ENCODE measurements around the gene HPDL. TPM values are rescaled to one million over a fixed set of nuclear protein-coding genes. Genes with fewer than 3 reads are reported as not detected.
A peak's percentile ranks its signal among the peaks of the same experiment; 100 is the strongest.
"Not testable (repeated sequence)": the region's sequence is repeated elsewhere in the genome, so short reads cannot be mapped to it uniquely, and the experiment has no call there.

Gene HPDL
- total RNA-seq (2014; rRNA removed; shearing (Covaris generic)): not detected in 2 replicates
- not detected in 2 replicates for polyA plus RNA-seq (2015; cell fraction: cytosol; rRNA removed)
- not detected in 2 replicates for polyA plus RNA-seq (2015; cell fraction: nucleus; rRNA removed)

DNA sequence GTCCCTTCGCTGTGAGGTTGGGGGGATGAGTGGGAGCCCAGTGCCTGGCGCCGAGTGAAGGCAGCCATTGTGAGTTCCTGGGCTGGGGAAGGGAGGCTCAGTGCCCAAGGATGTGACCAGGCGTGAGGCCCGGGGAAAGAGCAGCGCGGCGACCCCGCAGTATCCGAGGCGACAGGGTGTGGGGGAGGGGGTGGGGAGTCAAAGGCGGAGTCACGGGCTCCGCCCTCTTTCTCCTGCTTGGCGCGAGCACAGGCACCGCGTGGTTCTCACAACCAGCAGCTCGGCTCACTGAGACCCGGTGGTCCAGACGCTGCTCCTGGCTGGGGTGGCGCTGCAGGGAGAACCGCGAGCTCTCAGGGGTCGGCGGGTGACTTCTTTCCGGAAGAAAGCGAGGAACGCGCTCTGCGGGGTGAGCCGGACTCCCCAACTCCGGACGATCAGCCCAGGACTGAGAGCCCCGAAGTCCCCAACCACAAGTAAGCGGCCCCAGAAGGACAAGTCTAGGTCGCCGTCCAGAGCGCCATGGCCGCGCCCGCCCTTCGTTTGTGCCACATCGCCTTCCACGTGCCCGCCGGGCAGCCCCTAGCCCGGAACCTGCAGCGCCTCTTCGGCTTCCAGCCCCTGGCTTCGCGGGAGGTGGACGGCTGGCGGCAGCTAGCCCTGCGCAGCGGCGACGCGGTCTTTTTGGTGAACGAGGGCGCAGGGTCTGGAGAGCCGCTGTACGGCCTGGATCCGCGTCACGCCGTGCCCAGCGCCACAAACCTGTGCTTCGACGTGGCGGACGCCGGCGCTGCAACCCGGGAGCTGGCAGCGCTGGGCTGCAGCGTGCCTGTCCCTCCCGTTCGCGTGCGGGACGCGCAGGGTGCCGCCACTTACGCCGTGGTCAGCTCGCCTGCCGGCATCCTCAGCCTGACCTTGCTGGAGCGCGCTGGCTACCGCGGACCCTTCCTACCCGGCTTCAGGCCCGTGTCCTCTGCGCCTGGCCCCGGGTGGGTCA lies at the start of gene HPDL:
HPDL (plus strand) TSS at position 269 of the 997 bp plus-strand sequence; CDS start at position 523, 254 bp downstream.
- no peak for DNase-seq (ENCODE audit: low read depth)

DNA sequence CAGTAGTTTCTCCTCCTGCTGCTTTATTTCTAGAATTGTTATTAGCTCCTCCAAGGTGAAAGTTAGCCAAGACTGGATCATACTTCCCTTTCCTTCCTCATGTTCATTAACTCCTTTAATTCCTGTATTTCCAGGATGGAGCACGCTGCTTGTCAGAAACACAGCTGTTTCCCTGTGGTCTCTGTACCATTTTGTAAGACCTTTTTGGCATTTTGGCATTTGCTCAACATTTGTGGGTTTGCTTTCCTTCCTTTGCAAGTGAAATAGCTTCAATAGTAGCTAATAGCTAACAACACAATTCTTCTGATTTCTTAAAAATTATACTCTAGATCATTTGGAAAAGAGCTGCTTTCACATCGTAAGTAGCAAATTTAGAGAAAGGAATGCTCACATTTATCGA lies 44.3 kb upstream of the HPDL start:
- DNase-seq (ENCODE audit: low read depth): no peak

DNA sequence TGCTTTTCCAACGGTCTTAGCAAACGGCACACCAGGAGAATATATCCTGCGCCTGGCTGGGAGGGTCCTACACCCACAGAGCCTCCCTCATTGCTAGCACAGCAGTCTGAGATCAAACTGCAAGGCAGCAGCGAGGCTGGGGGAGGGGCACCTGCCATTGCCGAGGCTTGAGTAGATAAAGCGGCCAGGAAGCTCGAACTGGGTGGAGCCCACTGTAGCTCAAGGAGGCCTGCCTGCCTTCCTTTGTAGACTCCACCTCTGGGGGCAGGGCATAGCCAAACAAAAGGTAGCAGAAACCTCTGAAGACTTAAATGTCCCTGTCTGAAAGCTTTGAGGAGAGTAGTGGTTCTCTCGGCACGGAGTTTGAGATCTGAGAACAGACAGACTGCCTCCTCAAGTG lies 41.8 kb upstream of the HPDL start:
- DNase-seq (ENCODE audit: low read depth): not testable (repeated sequence)

DNA sequence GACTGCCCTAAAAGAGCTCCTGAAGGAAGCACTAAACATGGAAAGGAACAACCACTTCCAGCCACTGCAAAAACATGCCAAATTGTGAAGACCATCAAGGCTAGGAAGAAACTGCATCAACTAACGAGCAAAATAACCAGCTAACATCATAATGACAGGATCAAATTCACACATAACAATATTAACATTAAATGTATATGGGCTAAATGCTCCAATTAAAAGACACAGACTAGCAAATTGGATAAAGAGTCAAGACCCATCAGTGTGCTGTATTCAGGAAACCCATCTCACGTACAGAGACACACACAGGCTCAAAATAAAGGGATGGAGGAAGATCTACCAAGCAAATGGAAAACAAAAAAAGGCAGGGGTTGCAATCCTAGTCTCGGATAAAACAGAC lies 40.2 kb upstream of the HPDL start:
- not testable (repeated sequence) for DNase-seq (ENCODE audit: low read depth)

DNA sequence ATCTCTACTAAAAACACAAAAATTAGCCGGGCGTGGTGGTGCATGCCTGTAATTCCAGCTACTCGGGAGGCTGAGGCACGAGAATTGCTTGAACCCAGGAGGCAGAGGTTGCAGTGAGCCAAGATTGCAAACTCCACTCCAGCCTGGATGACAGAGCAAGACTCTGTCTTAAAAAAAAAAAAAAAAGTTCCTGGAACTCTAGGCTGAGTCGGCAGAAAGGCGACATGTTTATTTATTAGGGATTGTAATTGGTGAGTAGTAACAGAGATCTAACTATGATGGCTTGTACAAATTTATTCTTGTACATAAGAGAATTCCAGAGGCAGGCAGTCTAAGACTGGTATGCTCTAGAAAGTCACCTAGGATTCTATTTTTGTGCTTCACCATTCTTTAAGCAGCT lies 35.7 kb upstream of the HPDL start:
- DNase-seq (ENCODE audit: low read depth): not testable (repeated sequence)

DNA sequence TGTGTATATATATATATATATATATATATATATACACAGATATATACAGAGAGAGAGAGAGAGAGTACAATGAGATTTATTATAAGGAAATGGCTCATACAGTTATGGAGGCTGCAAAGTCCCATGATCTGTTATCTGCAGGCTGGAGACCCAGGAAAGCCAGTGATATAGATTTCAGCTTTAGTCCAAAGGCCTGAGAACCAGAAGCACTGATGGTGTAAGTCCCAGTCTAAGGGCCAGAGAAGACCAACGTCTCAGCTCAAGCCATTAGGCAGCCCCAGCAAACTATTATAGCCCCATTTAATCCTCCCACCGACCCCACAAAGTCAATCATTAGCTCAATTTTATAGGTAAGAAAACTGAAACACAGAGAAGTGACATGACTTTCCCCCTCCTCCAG lies 35.0 kb upstream of the HPDL start:
- no peak for DNase-seq (ENCODE audit: low read depth)

DNA sequence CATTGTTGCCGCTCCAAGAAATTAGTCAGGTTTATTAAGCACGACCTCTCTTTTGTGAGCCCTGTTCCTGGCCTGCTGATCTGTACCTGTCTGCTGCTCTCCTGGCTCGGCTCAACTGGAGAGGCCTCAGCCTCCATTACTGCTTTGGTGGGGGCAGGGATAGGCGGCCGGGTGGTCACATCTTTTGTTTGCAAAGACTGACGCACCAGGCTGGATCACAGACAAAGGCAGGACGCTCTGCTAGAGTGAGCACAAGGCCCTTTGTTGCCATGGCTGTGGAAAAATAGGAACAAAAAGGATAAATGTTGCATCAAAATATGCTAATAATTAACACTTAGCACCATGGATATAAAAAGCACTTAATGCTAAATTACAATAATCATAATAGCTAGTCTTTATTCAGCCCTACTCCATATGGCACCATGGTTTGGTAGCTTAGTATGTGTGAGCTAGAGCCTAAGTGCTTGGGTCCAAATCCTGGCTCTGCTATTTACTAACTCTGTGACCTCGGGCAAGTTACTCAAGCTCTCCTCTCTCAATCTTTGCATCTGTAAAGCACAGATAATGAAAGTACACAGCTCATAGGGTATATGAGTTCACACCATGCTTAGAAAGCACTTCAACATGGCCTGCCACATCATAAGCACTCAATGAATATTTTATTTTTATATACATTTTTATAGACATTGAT lies 28.9 kb upstream of the HPDL start:
- no peak for DNase-seq (ENCODE audit: low read depth)

DNA sequence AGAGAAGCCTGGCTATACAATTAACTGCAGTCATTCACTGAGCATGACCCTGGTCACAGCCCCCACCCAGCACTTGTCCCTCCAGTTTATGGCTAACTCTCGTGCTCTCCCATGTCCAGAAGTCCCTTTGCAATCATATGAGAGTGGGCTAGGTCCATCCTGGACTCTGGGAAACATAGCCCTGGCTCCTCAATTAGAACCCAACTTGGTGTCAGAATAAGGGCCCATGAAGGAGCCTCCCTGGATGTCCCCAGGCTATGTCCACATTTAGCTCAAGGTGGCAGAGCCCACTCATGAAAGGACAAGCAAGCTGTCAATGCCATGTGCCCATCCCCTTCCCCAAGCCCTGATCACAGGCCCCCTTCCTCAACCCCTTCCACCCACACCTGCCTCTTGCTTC lies 27.4 kb upstream of the HPDL start:
- no peak for DNase-seq (ENCODE audit: low read depth)

DNA sequence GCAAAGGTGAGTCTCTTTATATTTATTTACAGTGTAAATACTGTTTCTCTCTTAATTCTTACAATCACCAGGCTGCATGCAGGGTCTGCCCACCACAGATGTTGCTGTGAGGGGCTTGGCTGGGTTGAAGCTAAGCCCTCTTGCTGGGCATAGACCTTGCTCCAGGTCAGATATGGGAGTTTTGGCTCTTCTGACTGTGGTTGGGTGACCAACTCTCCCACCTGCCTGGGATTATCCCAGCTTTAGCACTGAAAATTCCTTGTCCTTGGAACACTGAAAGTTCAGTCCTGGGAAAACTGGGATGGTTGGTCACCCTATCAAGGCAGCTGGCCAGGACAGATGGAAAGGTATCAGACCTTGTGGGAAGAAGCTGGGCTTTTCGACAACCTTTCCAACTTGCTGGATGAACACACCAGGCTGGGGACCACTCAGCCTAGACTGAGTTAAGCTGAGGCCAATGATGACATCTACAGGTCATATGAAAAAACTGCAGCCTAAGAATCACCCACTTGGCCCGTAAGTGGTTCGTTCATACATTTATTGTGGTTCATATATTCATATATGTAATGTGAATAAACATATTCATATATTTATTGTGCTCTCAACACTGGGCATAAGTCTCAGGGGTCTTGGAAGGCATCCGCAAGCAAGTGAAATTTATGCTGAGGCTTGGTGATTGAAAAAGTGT lies 26.6 kb upstream of the HPDL start:
- DNase-seq (ENCODE audit: low read depth): peak; percentile 63

DNA sequence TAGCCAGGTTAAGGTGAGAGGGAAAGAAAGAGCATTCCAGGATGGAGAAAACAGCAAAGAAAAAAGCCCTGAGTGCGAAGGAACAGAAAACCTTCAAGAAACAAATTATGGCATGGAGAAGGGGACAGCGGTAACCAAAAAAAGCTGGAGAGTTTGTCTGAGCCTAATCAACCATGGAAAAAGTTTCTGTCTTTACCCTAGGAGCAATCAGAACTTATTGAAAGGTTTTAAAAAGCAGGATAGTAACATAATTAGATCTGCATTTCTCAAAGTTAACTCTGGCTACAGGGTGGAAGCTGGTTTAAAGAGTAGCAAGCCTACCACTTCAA lies 26.1 kb upstream of the HPDL start:
- no peak for DNase-seq (ENCODE audit: low read depth)

DNA sequence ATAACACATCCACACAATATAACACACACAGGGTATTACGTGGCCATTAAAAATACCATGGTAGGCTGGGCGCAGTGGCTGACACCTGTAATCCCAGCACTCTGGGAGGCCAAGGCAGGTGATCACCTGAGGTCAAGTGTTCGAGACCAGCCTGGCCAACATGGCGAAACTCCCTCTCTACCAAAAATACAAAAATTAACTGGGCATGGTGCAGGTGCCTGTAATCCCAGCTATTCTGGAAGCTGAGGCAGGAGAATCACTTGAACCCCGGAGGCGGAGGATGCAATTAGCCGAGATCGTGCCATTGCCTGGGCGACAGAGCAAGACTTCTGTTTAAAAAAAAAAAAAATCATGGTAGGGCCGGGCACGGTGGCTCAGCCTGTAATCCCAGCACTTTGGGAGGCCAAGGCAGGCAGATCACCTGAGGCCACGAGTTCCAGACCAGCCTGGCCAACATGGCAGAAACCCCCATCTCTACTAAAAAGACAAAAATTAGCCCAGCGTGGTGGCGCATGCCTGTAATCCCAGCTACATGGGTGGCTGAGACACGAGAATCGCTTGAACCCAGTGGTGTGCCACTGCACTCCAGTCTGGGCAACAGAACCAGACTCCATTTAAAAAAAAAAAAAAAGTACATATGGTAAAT lies 24.1 kb upstream of the HPDL start:
- no peak for DNase-seq (ENCODE audit: low read depth)

DNA sequence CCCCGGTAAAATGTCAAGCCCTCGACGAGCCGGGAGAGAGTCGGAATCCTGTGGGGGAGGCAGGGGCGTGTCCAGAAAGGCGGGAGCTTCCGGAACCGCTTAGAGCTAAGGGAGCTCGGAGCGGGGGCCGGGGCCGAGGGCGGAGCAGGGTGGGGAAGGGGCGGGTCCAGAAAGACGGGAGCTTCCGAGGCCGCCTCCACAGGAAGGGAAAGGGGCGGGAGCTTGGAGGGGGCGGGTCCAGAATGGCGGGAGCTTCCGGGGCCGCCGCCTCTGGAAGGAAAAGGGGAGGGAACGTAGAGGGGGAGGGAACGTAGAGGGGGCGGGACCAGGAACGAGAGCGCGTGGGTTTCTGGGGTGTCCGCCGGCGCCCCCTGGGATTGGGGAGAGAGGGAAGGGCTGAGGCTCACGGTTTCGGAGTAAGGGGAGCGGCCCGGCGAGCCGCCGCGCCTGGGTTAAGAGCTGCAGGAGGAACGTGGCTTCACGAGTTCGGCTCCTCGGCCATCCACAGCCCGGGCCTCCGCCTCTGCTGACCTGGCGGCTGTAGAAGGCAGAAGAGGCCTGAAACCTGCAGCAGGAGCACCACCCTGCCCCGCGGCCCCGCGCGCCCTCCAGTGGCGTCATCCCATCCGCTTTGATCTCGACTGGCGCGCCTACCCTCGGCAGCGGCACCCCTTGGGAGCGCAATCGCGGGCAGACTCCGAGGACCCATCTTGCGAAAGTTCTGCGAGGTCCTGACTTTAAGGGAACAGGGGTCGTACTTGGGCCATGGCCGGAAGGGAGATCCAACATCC lies 23.0 kb upstream of the HPDL start:
- peak; percentile 91 for DNase-seq (ENCODE audit: low read depth)

DNA sequence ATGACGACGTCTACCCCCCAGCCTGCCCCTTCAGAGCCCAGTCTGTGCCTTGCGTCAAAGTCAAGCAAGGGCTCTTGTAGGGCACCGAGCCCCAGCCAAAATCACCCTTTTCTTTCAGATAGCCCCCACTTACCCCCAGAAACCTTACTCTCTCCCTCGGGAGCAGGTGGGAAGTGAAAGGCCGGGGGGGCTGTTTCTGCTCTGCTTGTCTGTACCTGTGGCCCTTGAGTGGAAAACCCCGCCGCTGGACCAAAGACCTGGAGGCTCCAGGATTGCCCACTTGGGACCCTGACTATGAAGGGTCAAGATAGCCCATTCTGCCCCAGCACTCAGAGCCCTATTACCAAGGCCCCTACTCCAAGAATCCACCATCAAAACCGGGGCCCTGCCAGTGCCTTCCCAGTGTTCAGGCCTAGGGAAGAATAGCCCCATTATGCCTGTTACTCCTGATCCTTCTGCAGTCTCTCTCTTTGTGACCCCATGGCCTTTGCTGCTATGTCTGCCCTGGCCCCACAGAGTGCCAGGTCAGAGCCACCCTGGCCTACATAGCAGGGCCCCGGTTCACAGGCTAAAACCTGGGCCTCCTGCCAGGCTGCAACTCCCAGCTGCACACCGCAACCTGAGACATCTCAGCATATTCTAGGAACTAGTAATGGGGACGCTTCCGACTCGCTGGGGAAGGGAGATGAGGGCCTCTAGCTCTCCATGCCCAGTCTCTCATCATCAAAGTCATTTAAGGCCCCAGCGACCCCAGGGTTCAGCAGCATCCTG lies 22.2 kb upstream of the HPDL start:
- no peak for DNase-seq (ENCODE audit: low read depth)

DNA sequence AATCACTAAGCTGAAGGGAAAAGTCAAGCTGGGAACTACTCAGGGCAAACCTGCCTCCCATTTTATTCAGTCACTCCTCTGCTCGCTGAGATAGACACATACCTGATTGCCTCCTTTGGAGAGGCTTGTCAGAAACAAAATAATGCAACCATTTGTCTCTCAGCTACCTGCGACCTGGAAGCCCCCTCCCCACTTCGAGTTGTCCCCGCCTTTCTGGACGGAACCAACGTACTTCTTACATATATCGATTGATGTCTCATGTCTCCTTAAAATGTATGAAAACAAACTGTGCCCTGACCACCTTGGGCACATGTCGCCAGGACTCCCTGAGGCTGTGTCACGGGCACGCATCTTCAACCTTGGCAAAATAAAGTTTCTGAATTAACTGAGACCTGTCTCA lies 21.5 kb upstream of the HPDL start:
- no peak for DNase-seq (ENCODE audit: low read depth)

DNA sequence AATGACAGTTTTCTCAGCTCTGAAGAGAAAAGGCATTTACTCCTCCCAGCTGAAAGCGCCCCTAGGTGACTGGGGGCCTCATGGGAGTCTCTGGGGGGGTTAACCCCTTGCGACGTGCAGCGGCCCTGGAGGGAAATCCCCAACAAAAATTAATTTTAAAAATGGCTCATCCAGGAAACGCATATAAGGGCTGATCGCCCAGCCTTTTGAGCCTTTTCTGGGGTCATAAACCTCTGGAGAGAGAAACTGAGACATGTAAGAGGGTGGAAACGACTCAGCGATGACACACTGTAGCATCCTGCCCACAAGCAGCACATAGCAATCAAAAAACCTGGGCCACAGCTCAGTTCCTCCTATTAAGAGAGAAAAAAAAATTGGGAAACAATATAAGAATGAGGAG lies 20.4 kb upstream of the HPDL start:
- peak; percentile 81 for DNase-seq (ENCODE audit: low read depth)

DNA sequence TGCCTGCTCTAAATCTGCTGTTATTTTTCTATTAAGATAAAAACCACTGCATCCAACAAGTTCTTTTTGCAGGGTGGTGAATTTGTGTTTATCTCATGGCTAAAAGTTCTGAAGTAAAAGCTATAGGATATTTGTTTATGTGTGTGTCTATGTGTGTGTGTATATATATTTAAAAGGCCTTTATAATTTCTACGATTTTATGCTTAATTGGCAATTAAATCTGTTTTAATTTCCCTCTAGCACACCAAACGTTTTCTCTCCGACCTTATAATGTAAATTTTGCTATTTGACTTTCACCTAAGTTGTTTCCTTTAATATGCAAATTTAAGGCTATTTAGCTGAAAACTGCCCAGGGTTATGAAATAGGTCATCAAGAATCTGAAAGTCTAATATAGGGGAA lies 19.8 kb upstream of the HPDL start:
- DNase-seq (ENCODE audit: low read depth): no peak

DNA sequence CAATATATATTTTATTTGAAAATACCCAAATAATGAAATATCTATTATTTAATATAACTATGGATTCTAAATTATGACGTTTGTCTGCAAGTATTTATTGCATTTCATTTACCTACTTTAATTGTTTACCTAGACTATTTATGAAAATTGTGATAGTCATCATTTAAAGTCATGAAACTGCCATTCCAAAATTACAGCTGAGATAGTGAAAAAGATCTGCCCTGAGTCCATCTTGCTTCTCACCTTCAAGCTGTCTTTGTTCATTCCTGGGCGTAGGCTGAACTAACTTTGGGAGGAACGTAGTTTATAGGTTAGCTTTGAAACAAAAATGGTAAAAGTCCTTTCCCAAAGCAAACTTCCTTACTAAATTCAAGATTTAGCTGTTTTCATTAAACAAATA lies 12.4 kb upstream of the HPDL start:
- DNase-seq (ENCODE audit: low read depth): no peak

DNA sequence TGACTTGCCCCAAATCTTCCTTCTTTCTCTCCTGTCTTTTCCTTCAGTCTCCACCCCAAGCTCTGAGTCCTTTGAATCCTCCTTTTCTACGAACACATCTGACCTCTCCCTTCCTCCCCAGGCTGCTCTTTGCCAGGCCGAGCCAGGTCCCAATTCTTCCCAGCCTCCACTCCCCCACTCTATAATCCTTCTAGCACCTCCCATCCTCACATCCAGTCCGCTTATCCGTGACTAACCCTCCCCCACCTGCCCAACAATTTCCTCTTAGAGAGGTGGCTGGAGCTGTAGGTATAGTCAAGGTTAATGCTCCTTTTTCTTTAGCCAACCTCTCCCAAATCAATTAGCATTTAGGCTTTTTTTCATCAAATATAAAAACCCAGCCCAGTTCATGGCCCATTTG lies 9.5 kb upstream of the HPDL start:
- no peak for DNase-seq (ENCODE audit: low read depth)

DNA sequence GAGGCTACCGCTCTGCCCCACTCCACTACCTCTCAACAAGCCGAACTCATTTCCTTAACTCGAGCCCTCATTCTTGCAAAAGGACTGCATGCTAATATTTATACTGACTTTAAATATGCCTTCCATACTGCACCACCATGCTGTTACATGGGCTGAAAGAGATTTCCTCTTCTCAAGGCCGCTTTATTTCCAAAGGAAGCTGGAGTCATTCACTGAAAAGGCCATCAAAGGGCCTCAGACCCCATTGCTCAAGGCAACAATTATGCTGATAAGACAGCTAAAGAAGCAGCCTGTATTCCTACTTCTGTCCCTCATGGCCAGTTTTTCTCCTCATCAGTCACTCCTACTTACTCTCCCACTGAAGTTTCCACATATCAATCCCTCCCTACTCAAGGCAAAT lies 6.9 kb upstream of the HPDL start:
- no peak for DNase-seq (ENCODE audit: low read depth)

DNA sequence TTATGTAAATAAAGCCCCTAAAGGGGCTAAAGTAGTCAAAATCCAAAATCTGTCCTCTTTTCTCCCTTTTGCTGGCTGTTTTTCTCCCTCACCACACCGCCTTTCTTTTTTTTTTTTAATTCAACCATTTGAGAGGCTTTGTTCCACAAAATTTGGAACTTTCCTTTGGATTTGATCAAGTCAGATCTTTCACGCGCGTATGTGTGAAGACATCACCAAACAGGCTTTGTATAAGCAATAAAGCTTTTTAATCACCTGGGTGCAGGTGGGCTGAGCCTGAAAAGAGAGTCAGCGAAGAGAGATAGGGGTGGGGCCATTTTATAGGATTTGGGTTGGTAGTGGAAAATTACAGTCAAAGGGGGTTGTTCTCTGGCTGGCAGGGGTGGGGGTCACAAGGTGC lies 5.3 kb upstream of the HPDL start:
- DNase-seq (ENCODE audit: low read depth): no peak

All from HT1080 (cell line).